ENCODE data around the gene MGMT.

The MGMT gene

GRCh38 chr10:129788215-129788614, 321.2 kb downstream of the MGMT start:
- DNase-seq (ENCODE audit: low read depth in 2 of 3, low spot score in 1 of 3): no peak

- no peak for DNase-seq (ENCODE audit: low read depth in 2 of 3, low spot score in 1 of 3)
Observed at GRCh38 chr10:129790715-129791446, 323.8 kb downstream of the MGMT start.

GRCh38 chr10:129792141-129792540, 325.1 kb downstream of the MGMT start:
- DNase-seq (ENCODE audit: low read depth in 2 of 3, low spot score in 1 of 3): no peak

- DNase-seq (ENCODE audit: low read depth in 2 of 3, low spot score in 1 of 3): no peak
Observed at GRCh38 chr10:129792864-129793263, 325.8 kb downstream of the MGMT start.

GRCh38 chr10:129793479-129793878, 326.4 kb downstream of the MGMT start:
- no peak for DNase-seq (ENCODE audit: low read depth in 2 of 3, low spot score in 1 of 3)

GRCh38 chr10:129793996-129794395, 327.0 kb downstream of the MGMT start:
- no peak for DNase-seq (ENCODE audit: low read depth in 2 of 3, low spot score in 1 of 3)

GRCh38 chr10:129796710-129797420, 329.8 kb downstream of the MGMT start:
- DNase-seq (ENCODE audit: low read depth in 2 of 3, low spot score in 1 of 3): no peak

- no peak for DNase-seq (ENCODE audit: low read depth in 2 of 3, low spot score in 1 of 3)
Observed at GRCh38 chr10:129799942-129800341, 332.9 kb downstream of the MGMT start.

GRCh38 chr10:129800796-129801340, 333.8 kb downstream of the MGMT start:
- no peak for DNase-seq (ENCODE audit: low read depth in 2 of 3, low spot score in 1 of 3)

- no peak for DNase-seq (ENCODE audit: low read depth in 2 of 3, low spot score in 1 of 3)
Observed at GRCh38 chr10:129807211-129807610, 340.2 kb downstream of the MGMT start.

GRCh38 chr10:129808092-129808983, 341.3 kb downstream of the MGMT start:
- DNase-seq (ENCODE audit: low read depth in 2 of 3, low spot score in 1 of 3): no peak

- DNase-seq (ENCODE audit: low read depth in 2 of 3, low spot score in 1 of 3): no peak
Observed at GRCh38 chr10:129809431-129809830, 342.4 kb downstream of the MGMT start.

GRCh38 chr10:129809841-129810240, 342.8 kb downstream of the MGMT start:
- no peak for DNase-seq (ENCODE audit: low read depth in 2 of 3, low spot score in 1 of 3)

- DNase-seq (ENCODE audit: low read depth in 2 of 3, low spot score in 1 of 3): no peak
Observed at GRCh38 chr10:129811208-129811607, 344.2 kb downstream of the MGMT start.

- no peak for DNase-seq (ENCODE audit: low read depth in 2 of 3, low spot score in 1 of 3)
Observed at GRCh38 chr10:129812398-129812797, 345.4 kb downstream of the MGMT start.

GRCh38 chr10:129814681-129815646, 347.9 kb downstream of the MGMT start:
- DNase-seq (ENCODE audit: low read depth in 2 of 3, low spot score in 1 of 3): no peak

- DNase-seq (ENCODE audit: low read depth in 2 of 3, low spot score in 1 of 3): no peak
Observed at GRCh38 chr10:129815898-129816655, 349.0 kb downstream of the MGMT start.

GRCh38 chr10:129816656-129817045, 349.6 kb downstream of the MGMT start:
- no peak for DNase-seq (ENCODE audit: low read depth in 2 of 3, low spot score in 1 of 3)
